ENCODE measurements around the gene WDFY1.

Gene WDFY1

GRCh38 chr2:223944703-223945531 is at the start of gene WDFY1:
Gene WDFY1, minus strand, starts transcription at chr2:223945335. Its CDS starts 51 bp downstream, at chr2:223945284.
- peak within 1 kb of the TSS; percentile 88 for H3K4me3 ChIP-seq (ENCODE audit: low read depth, low read length)
- TF ChIP-seq, protein P1, sequence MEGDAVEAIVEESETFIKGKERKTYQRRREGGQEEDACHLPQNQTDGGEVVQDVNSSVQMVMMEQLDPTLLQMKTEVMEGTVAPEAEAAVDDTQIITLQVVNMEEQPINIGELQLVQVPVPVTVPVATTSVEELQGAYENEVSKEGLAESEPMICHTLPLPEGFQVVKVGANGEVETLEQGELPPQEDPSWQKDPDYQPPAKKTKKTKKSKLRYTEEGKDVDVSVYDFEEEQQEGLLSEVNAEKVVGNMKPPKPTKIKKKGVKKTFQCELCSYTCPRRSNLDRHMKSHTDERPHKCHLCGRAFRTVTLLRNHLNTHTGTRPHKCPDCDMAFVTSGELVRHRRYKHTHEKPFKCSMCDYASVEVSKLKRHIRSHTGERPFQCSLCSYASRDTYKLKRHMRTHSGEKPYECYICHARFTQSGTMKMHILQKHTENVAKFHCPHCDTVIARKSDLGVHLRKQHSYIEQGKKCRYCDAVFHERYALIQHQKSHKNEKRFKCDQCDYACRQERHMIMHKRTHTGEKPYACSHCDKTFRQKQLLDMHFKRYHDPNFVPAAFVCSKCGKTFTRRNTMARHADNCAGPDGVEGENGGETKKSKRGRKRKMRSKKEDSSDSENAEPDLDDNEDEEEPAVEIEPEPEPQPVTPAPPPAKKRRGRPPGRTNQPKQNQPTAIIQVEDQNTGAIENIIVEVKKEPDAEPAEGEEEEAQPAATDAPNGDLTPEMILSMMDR (IDR thresholded peaks at IDR 0.05; ENCODE audit: low read depth, low read length), result no peak

DNA sequence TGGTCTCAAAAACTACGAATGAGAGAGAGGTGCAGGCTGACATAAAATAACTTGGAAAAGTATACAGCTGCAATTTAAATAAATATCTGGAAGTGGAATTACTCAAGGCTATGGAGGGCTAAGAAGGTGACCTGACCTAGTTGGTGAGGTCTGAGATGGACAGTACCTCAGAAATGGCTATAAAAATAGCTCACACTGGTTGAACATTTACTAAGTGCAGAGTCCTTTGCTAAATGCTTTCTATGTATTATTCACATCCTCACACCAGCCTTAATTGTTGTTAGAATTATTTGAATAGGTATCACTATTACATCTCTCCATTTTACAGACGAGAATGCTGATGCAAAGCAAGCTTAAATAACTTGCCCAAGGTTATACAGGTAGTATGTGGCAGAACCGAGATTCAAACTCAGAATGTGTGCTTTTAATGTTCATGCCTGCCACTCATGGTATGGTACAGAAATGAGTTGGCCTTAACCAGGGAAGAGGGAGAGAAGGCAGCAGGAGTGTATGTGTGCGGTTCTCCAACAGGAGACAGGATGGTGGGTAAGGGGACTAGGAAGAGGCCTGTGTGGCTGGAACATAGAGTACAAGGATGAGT is 49.5 kb upstream of the WDFY1 start:
- no peak overlapping the region for H3K4me3 ChIP-seq (ENCODE audit: low read depth, low read length)
- TF ChIP-seq, protein P1 (IDR thresholded peaks at IDR 0.05; ENCODE audit: low read depth, low read length), result no peak

DNA sequence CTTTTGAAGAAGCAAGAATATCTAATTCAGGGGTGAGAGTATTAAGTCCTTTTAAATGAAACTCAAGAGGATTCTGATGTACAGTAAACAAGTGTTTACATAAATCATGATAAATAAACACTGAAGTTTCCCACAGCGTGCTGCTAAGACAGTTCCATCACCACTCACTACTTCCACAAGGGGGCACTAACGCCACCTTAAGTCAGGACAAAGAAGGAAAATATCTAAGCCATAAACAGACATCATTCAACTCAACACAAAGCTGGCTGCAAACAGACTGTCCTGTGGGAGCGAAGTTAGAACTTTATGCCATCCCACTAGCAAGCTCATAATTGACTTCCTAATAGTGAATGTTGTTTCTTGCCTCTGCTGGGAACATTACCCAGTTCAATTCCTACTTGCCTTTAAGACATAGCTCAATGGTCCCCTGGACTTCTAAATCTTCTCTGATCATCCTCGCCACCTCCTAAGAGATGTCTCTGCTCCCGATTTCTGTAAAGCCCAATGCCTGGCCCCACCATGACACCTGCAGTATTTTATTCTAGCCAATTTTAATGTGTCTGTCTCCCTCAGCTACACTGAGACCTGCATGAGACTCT is 48.6 kb upstream of the WDFY1 start:
- TF ChIP-seq, protein P1 (IDR thresholded peaks at IDR 0.05; ENCODE audit: low read depth, low read length), result peak; percentile 60
- H3K4me3 ChIP-seq (ENCODE audit: low read depth, low read length), result no peak overlapping the region

- no peak overlapping the region for H3K4me3 ChIP-seq (ENCODE audit: low read depth, low read length)
- TF ChIP-seq, protein P1 (IDR thresholded peaks at IDR 0.05; ENCODE audit: low read depth, low read length), result no peak
These were observed 46.5 kb upstream of the WDFY1 start for GRCh38 chr2:223991611-223992010.

- H3K4me3 ChIP-seq (ENCODE audit: low read depth, low read length), result no peak overlapping the region
- TF ChIP-seq, protein P1 (IDR thresholded peaks at IDR 0.05; ENCODE audit: low read depth, low read length), result no peak
These were observed 44.7 kb upstream of the WDFY1 start for GRCh38 chr2:223989856-223990232.

DNA sequence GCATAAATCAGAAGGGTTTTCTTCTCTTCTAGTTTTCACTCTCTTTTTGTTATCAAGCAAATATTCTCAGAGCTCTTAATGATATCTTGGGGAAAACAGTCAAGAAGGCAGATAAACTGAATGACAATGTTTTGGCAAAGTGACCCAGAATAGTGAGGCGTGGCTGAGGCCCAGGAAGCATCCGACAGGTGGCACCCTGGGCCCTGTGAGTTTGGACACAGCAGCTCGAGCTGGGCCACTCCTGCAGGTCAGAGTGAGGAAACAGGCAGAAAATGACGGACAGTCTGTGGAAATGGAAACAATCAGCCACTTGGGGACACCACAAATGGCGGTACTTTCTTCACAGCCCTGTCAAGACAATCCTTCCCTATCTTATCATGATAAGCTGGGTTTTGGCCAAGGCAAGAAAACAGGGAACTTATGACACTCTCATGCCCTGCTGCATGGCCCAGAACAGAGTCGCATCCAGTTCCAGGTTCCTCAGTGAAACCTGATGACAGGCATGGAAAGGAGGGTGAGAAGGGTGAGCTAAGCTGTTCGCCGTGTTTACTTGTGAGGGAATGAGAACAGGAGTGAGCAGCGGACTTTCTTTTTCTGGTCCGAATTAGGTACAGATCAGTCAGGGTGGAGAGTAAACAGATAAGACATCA is 44.2 kb upstream of the WDFY1 start:
- TF ChIP-seq, protein P1 (IDR thresholded peaks at IDR 0.05; ENCODE audit: low read depth, low read length), result no peak
- no peak overlapping the region for H3K4me3 ChIP-seq (ENCODE audit: low read depth, low read length)

Data from WI38 (cell line).